ENCODE results near the gene PRAMEF1. TPM values are rescaled to one million over a fixed set of nuclear protein-coding genes. Genes with fewer than 3 reads are reported as not detected.
"Not testable (repeated sequence)": the region's sequence is repeated elsewhere in the genome, so short reads cannot be mapped to it uniquely, and the experiment has no call there.

The PRAMEF1 gene
- total RNA-seq, 2 experiments from 2014 or later = not detected

DNA sequence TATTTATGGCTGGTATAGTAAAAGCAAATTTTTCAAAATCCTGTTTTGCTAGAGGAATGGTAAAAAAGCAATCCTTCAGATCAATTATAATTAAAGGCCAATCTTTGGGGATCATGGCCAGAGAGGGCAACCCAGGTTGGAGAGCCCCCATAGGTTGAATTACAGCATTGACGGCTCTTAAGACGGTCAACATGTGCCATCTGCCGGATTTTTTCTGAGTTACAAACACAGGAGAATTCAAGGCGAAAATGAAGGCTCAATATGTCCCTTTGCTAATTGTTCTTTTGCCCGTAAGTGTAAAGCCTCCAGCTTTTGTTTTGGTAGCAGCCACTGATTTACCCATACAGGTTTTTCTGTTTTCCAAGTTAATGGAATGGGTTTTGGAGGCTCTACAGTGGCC, 9.7 kb upstream of the PRAMEF1 start:
- not testable (repeated sequence) for H3K4me1 Mint-ChIP-seq (ENCODE audit: low read depth); H3K36me3 Mint-ChIP-seq (ENCODE audit: low read depth); H3K4me3 Mint-ChIP-seq

DNA sequence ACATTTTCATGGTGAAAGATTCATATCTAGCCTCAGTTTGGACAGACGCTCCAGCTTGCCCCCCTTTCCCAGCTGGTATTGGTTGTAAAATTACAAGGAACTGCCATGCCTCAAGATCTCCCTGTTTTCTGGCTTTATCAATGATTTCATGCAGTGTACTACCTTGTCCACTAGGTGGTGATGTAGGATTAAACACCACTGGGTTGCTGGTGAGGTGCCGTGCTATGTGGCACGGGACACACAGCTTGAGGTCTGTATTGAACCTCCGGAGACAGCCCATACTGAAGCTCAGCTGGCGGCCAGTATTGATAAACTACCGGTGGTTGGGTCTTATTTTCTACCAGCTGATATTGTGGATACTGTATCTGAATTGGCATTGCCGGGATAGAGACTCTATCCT, 7.4 kb upstream of the PRAMEF1 start:
- DNase-seq; CTCF ChIA-PET; H3K36me3 Mint-ChIP-seq (ENCODE audit: low read depth); H3K4me3 Mint-ChIP-seq; H3K4me1 Mint-ChIP-seq (ENCODE audit: low read depth); H3K27ac Mint-ChIP-seq; H3K27me3 Mint-ChIP-seq (ENCODE audit: low read depth); intact Hi-C loops (cut with micrococcal nuclease): not testable (repeated sequence)
- H3K9me3 Mint-ChIP-seq = peaks cover 24% of the 10 kb centered on the region

More for the DNA sequence above, 9.7 kb upstream of the PRAMEF1 start:
- CTCF ChIA-PET; H3K27ac Mint-ChIP-seq; H3K27me3 Mint-ChIP-seq (ENCODE audit: low read depth); DNase-seq; intact Hi-C loops (cut with micrococcal nuclease): not testable (repeated sequence)
- H3K9me3 Mint-ChIP-seq = peaks cover 23% of the 10 kb centered on the region

DNA sequence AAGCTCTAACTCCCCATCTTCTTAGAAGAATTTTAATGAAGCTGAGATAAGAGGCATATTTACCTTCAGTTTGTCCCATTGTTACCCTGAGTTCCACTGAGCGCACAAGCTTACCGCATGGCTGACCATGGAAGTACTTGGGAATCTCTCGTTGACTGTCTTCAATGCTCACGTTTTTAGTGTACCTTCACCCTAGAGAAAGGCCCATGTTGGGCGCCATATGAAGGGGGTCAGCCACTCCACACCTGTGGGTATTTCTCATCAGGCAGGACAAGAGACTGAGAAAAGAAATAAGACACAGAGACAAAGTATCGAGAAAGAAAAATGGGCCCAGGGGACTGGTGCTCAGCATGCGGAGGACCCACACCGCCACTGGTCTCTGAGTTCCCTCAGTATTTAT, 6.5 kb upstream of the PRAMEF1 start:
- H3K4me1 Mint-ChIP-seq (ENCODE audit: low read depth); H3K27me3 Mint-ChIP-seq (ENCODE audit: low read depth); H3K27ac Mint-ChIP-seq; H3K4me3 Mint-ChIP-seq; intact Hi-C loops (cut with micrococcal nuclease); CTCF ChIA-PET; H3K36me3 Mint-ChIP-seq (ENCODE audit: low read depth): not testable (repeated sequence)
- peak; percentile 9 for DNase-seq
- peaks cover 24% of the 10 kb centered on the region for H3K9me3 Mint-ChIP-seq

DNA sequence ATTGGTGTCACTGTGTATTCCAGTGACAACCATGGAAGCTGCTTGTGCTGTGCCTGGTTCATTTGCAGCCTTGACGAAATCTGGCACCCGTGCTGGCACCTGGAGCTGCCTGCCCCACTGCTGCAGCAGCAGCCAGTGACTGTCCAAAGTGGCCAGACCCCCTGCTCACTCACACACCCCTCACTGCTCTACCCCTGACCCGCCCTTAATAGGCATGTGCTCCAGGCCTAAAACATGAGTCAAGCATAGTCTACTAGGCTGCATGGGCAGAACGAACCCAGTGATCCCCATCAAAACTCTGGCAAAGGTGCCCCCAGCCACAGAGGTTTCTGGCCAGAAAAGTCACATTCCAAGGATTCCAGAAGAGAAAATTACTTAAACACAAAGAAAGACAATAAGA, 7.7 kb downstream of the PRAMEF1 start:
- intact Hi-C loops (cut with micrococcal nuclease) = no loop called here
- no peaks in the 10 kb centered on the region for H3K9me3 Mint-ChIP-seq
- peaks cover 2% of the 10 kb centered on the region for H3K27me3 Mint-ChIP-seq (ENCODE audit: low read depth)
- H3K4me3 Mint-ChIP-seq = no peak overlapping the region
- CTCF ChIA-PET = interaction anchor here (0.6 kb wide), 1 partner anchor 431 kb away, joined by 4 read pairs; no protein-coding TSS in a partner anchor
- no peaks in the 10 kb centered on the region for H3K36me3 Mint-ChIP-seq (ENCODE audit: low read depth)
- no peak for DNase-seq
- no peak overlapping the region for H3K27ac Mint-ChIP-seq
- no peaks in the 10 kb centered on the region for H3K4me1 Mint-ChIP-seq (ENCODE audit: low read depth)

DNA sequence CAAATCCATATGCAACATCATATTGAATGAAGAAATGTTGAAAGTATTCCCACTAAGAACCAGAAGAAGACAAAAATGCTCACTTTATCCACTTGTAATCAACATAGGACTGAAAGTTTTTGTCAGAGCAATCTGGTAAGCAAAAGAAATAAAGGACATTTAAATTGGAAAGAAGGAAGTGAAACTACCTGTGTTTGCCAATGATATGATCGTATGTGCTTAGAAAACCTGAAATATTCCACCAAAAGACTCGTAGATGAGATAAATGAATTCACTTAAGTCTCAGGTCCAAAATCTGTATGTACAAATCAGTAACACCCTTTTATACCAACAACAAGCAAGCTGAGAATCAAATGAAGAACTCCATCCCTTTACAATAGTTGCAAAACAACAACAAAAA, 8.5 kb downstream of the PRAMEF1 start:
- no peak for DNase-seq
- intact Hi-C loops (cut with micrococcal nuclease) = no loop called here
- Mint-ChIP-seq H3K4me3 (no peak overlapping the region), H3K27ac (no peak overlapping the region), H3K9me3 (peaks cover 5% of the 10 kb centered on the region), H3K27me3 (ENCODE audit: low read depth) (peaks cover 2% of the 10 kb centered on the region), H3K4me1 (ENCODE audit: low read depth) (no peaks in the 10 kb centered on the region), H3K36me3 (ENCODE audit: low read depth) (no peaks in the 10 kb centered on the region)
- CTCF ChIA-PET = no interaction called here

DNA sequence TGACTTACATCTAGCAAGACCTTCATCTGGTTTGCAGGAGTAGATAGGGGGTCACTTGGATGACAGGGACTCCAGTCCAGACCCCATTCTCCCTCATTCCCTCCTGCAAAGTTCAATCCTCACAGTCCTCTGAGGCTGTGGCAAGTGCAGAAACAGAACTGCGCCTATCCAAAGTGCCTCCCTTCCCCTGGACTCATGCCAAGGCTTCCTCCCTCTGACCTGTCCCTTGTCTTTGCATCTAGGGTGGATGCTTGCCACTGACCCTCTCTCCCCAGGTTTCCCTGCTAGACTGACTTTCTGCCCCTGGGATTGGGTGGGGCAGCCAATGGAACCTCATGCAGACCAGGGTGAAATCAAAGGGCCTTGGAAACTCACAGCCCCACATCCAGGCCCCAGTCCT, 18.7 kb downstream of the PRAMEF1 start:
- Mint-ChIP-seq H3K4me3 (no peak overlapping the region), H3K9me3 (peaks cover 8% of the 10 kb centered on the region), H3K4me1 (ENCODE audit: low read depth) (no peaks in the 10 kb centered on the region), H3K27ac (no peak overlapping the region), H3K27me3 (ENCODE audit: low read depth) (peaks cover 22% of the 10 kb centered on the region), H3K36me3 (ENCODE audit: low read depth) (peaks cover 2% of the 10 kb centered on the region)
- CTCF ChIA-PET = no interaction called here
- no peak for DNase-seq
- intact Hi-C loops (cut with micrococcal nuclease) = no loop called here

DNA sequence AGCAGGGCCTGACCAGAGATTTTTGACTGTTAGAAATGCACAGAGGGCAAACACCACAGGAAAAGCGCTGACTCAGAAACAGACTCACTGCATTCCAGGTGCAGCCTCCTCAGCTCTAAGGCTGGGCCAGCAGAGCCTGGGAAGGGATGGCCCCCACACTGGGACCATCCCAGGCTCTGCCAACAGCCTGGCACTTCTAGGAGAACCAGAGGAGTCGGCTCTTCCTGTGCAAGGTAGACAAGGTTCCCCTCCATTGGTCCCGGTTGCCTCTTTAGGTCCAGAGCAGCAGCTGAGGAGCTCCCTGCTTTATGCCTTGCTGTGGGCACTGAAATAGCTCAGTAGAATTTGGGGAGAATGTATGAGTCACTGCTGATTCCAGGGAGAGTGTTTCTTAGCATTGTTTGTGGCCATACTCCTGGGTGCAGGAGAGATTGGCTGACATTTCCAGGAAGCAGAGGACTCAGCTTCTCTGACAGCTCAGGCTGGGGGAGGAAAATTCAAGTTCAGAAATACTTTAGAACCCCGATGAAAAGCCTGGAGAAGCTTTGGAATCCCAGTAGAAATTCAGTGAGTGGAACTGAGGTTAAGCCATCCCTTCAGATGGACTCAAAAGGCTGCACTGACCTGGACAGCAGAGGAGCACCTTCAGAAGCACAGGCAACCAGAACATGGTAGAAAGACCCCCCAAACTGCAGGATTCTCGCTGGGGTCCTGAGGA, 19.7 kb downstream of the PRAMEF1 start:
- CTCF ChIA-PET = no interaction called here
- H3K27me3 Mint-ChIP-seq (ENCODE audit: low read depth) = peaks cover 19% of the 10 kb centered on the region
- H3K4me3 Mint-ChIP-seq = no peak overlapping the region
- H3K9me3 Mint-ChIP-seq = peaks cover 4% of the 10 kb centered on the region
- no peak for DNase-seq
- intact Hi-C loops (cut with micrococcal nuclease) = no loop called here
- no peaks in the 10 kb centered on the region for H3K4me1 Mint-ChIP-seq (ENCODE audit: low read depth)
- H3K27ac Mint-ChIP-seq = no peak overlapping the region
- H3K36me3 Mint-ChIP-seq (ENCODE audit: low read depth) = no peaks in the 10 kb centered on the region

DNA sequence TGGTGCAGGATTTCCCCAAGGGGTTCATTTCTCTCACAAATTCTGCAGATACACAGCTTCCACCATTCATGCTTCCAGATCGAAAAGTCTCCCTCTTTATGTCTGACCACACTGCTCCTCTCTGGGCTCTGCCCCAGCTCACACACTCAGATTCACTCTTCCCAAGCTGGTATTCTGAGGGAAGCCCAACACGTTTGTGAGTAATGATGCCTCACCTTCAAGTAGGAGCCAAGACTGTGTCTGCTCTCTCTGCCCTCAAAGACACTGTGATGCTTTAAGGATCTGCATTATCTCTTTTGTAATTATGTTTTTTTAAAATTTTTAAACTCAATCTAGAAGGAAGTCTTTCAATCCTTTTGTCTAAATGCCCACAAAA, 20.2 kb downstream of the PRAMEF1 start:
- H3K27ac Mint-ChIP-seq = no peak overlapping the region
- intact Hi-C loops (cut with micrococcal nuclease) = no loop called here
- CTCF ChIA-PET = no interaction called here
- no peaks in the 10 kb centered on the region for H3K36me3 Mint-ChIP-seq (ENCODE audit: low read depth)
- no peaks in the 10 kb centered on the region for H3K4me1 Mint-ChIP-seq (ENCODE audit: low read depth)
- DNase-seq = no peak
- H3K9me3 Mint-ChIP-seq = peaks cover 4% of the 10 kb centered on the region
- no peak overlapping the region for H3K4me3 Mint-ChIP-seq
- H3K27me3 Mint-ChIP-seq (ENCODE audit: low read depth) = peaks cover 20% of the 10 kb centered on the region

DNA sequence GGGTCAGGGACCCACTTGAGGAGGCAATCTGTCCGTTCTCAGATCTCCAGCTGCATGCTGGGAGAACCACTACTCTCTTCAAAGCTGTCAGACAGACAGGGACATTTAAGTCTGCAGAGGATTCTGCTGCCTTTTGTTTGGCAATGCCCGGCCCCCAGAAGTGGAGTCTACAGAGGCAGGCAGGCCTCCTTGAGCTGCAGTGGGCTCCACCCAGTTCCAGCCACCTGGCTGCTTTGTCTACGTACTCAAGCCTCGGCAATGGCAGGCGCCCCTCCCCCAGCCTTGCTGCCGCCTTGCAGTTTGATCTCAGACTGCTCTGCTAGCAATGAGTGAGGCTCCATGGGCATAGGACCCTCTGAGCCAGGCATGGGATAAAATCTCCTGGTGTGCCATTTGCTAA, 27.9 kb downstream of the PRAMEF1 start:
- H3K27ac Mint-ChIP-seq; CTCF ChIA-PET; H3K9me3 Mint-ChIP-seq; intact Hi-C loops (cut with micrococcal nuclease); H3K36me3 Mint-ChIP-seq (ENCODE audit: low read depth); H3K4me3 Mint-ChIP-seq; H3K4me1 Mint-ChIP-seq (ENCODE audit: low read depth); DNase-seq: not testable (repeated sequence)
- H3K27me3 Mint-ChIP-seq (ENCODE audit: low read depth) = peaks cover 10% of the 10 kb centered on the region

DNA sequence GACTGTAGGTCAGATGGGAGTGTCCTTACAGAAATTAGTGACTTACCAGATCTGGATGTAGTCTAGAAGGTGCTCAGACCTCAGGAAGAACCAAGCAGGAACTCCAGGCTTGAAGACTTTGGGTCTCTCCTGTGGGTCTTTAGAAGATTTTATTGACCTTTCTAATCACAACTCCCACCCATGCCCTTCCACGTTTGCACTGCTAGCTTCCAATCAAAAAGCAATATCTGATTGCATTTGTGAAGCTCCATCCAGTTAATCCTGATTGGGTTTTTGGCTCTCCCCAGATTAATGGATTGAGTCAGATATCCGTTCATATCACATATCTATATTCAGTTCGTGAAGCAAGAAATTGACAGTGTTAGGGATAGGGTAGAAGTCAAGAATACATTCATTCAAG, 40.1 kb downstream of the PRAMEF1 start, which contains the start of gene PRAMEF11:
Gene PRAMEF11, minus strand, starts transcription at position 101 of the 400 bp plus-strand sequence. CDS start 2,621 bp downstream, outside the sequence.
- H3K9me3 Mint-ChIP-seq; intact Hi-C loops (cut with micrococcal nuclease); H3K27me3 Mint-ChIP-seq (ENCODE audit: low read depth); H3K27ac Mint-ChIP-seq; CTCF ChIA-PET; DNase-seq; H3K4me3 Mint-ChIP-seq; H3K4me1 Mint-ChIP-seq (ENCODE audit: low read depth); H3K36me3 Mint-ChIP-seq (ENCODE audit: low read depth): not testable (repeated sequence)

DNA sequence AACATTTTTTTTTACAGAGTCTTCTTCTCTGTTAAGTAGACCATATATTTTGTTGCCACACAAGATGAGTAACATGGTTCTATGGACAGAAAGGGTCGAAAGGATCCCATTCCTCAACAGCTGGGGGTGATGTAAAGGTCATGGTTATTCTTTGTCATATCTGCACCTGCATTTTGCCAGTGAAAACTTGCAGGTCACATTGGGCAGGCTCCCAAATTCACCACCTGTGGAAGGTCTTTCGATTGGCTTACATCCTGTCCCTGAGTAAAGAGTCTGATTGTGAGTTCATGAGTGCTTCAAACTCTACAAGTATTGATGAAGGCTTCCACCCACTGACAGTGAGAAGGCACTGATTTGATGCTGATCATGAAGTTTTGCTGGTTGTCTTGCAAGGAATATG, 42.1 kb downstream of the PRAMEF1 start:
- H3K4me1 Mint-ChIP-seq (ENCODE audit: low read depth); H3K9me3 Mint-ChIP-seq; H3K27ac Mint-ChIP-seq; H3K4me3 Mint-ChIP-seq; DNase-seq; H3K27me3 Mint-ChIP-seq (ENCODE audit: low read depth); CTCF ChIA-PET; H3K36me3 Mint-ChIP-seq (ENCODE audit: low read depth); intact Hi-C loops (cut with micrococcal nuclease): not testable (repeated sequence)
